A673 (cell line): Measurements from ENCODE around the gene SLX4IP. TPM values are rescaled to one million over a fixed set of nuclear protein-coding genes. Genes with fewer than 3 reads are reported as not detected.

Experiments used
- BruUV-seq: library from RNA; stranded (reverse); fragments of 400-500 nt; replicated peaks from 2 replicates; lab custom pipeline; 2021; lab: Mats Ljungman, UMichigan
- CTCF ChIA-PET: fragments of 300-600 bp; sonication (Branson Sonifier 250); formaldehyde crosslinking; loops from one replicate; lab custom pipeline; 2022; ENCODE audit warnings: antibody characterized with exemption; lab: Charles Lee
- POLR2A ChIA-PET: fragments of 300-600 bp; sonication (Branson Sonifier 250); formaldehyde crosslinking; loops from one replicate; lab custom pipeline; 2022; ENCODE audit warnings: antibody characterized with exemption; ENCODE audit not compliant: low non-redundant PET; lab: Charles Lee
- DNase-seq: peaks from one replicate; pipeline ENCODE4 v3.0.0-alpha.2; 2015; ENCODE audit warnings: low spot score
- H3K27ac ChIP-seq: fragments of 200-600 bp; sonication (generic); 2 replicates; pipeline ENCODE4 v1.5.1; 2016; ENCODE audit warnings: mixed run types, low read depth, mild to moderate bottlenecking, mixed read lengths, antibody characterized with exemption, low read length; ENCODE audit not compliant: poor library complexity, severe bottlenecking
- H3K27me3 ChIP-seq: fragments of 200-600 bp; sonication (generic); replicated peaks from 2 replicates; pipeline ENCODE4 v1.6.1; 2017; ENCODE audit warnings: mixed run types, low read depth, mild to moderate bottlenecking, mixed read lengths, antibody characterized with exemption, low read length; ENCODE audit not compliant: insufficient read depth, poor library complexity
- H3K36me3 ChIP-seq: fragments of 200-600 bp; sonication (generic); 2 replicates; pipeline ENCODE4 v1.6.1; 2016; ENCODE audit warnings: mixed run types, mild to moderate bottlenecking, mixed read lengths, antibody characterized with exemption, low read length; ENCODE audit not compliant: insufficient read depth, poor library complexity, severe bottlenecking
- H3K4me1 ChIP-seq: fragments of 200-600 bp; sonication (generic); 2 replicates; pipeline ENCODE4 v1.6.1; 2017; ENCODE audit warnings: mixed run types, mild to moderate bottlenecking, mixed read lengths, antibody characterized with exemption, low read length; ENCODE audit not compliant: insufficient read depth, poor library complexity, severe bottlenecking
- H3K4me3 ChIP-seq: fragments of 200-600 bp; sonication (generic); 2 replicates; pipeline ENCODE4 v1.5.1; 2016; ENCODE audit warnings: low read depth, mixed run types, mild to moderate bottlenecking, mixed read lengths, low read length; ENCODE audit not compliant: poor library complexity, severe bottlenecking
- H3K9me3 ChIP-seq: fragments of 200-600 bp; sonication (generic); 2 replicates; pipeline ENCODE4 v1.6.1; 2016; ENCODE audit warnings: mixed run types, low read depth, mild to moderate bottlenecking, mixed read lengths, antibody characterized with exemption, low read length; ENCODE audit not compliant: poor library complexity, severe bottlenecking
- EZH2 ChIP-seq: fragments of 200-600 bp; sonication (generic); IDR thresholded peaks from 2 replicates; pipeline ENCODE4 v1.6.1; 2017; ENCODE audit warnings: borderline replicate concordance, low read depth, mild to moderate bottlenecking, mixed read lengths, antibody characterized with exemption, low read length; ENCODE audit not compliant: poor library complexity, severe bottlenecking
- intact Hi-C: fragments of 100-400 bp; cut with micrococcal nuclease; formaldehyde crosslinking; loops from one replicate; pipeline ENCODE4 v1.10.0; 2022; ENCODE audit not compliant: unreplicated experiment
- total RNA-seq: library from RNA; stranded (reverse); gene quantifications from 2 replicates; pipeline ENCODE4 v1.2.3, GENCODE V29; 2021
- TF ChIP-seq, protein P1 (sequence below): fragments of 300-800, 200-600 bp; sonication (generic); conservative IDR thresholded peaks from 2 replicates; pipeline ENCODE4 v1.5.1; 2017; ENCODE audit warnings: low read depth, mild to moderate bottlenecking, antibody characterized with exemption, low read length, moderate library complexity, mixed read lengths

SLX4IP gene
- total RNA-seq, 1 experiment from 2014 or later, result 9.8 TPM

DNA sequence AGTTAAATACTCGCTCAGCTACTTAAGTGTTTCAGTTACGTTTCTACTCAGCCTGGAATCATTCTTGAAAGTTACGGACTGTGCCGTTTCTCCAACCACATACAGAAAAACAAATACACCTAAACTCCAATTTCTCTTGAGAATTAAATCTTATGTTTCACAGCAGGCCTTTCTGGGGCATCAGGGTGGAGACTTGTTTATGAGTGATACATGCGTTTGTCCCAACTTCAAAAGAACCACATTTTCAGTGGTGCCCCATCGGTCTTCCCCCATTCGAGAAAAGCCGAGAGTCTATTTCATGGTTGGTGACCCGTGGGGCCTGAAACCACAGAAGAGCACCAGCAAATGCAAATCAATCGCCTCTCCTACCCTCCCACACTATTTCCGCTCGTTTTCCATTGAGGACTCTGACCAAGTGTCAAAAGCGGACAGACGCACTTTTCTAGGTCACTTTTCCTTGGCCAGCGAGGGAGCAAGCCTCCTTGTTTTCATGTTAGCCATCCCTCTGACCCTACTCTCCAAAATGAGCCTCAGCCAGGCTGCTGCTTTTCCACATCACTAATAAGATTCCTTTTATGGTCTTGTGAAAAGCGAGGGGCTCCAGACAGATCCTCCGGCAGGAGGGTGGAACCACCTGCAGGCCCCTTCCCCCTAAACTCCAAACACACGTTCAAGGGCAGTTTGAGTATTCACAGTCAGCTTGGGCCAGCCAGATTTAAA lies 235.6 kb downstream of the SLX4IP start:
- CTCF ChIA-PET, result interaction anchor here (1.0 to 1.5 kb wide), 3 partner anchors 19 to 134 kb away, joined by 3 to 4 read pairs (median 4); no protein-coding TSS in a partner anchor

DNA sequence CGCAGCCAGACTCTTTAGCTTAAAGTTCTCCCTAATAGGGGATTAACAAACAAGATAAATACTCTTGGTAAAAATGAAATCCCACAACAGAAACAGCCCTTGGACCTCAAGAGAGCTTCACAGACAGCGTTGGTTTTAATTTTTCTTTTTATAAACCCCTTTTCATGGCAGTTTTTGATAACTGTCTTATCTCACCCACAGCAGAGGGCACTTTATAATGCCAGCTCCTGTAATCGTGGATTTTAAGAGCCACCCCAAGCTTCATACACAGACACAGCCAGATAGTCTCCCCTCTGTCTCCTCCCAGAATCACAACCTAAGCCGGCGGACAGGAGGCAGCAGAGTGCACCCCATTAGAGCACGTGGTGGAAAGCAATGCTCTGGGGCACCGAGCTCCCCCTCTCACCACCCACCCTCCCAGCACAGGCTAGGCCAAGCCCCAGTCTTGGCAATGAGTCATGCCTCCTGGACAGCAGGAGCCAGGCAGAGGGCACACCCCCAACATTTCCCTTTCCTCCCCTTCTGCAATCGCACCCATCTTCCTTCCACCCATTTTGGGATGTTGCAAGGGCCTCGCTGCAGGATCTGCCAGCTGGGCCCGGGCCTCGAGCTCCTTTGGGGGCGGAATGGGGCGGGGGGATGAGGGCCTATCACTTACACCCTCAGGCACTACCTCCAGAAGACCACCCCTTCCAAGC lies 236.3 kb downstream of the SLX4IP start:
- no peaks in the 10 kb centered on the region for H3K27me3 ChIP-seq
- intact Hi-C loops, result loop anchor here (2.0 to 5.0 kb wide), 9 partner anchors 117 to 871 kb away; no protein-coding TSS in a partner anchor
- peaks cover 7% of the 10 kb centered on the region for H3K36me3 ChIP-seq
- peak overlapping the region; percentile 75 for H3K27ac ChIP-seq
- ChIA-PET CTCF (interaction anchor here (0.6 to 1.5 kb wide), 7 partner anchors 20 to 704 kb away, joined by 3 to 11 read pairs (median 4); no protein-coding TSS in a partner anchor), POLR2A (interaction anchor here (0.6 kb wide), 1 partner anchor 12 kb away, joined by 5 read pairs; no protein-coding TSS in a partner anchor)
- H3K9me3 ChIP-seq, result no peaks in the 10 kb centered on the region
- H3K4me1 ChIP-seq, result peaks cover 61% of the 10 kb centered on the region
- peak overlapping the region; percentile 59 for H3K4me3 ChIP-seq
- no TSS peak for BruUV-seq
- peak; percentile 92 for DNase-seq
- no peak for TF ChIP-seq EZH2
- TF ChIP-seq, protein P1, sequence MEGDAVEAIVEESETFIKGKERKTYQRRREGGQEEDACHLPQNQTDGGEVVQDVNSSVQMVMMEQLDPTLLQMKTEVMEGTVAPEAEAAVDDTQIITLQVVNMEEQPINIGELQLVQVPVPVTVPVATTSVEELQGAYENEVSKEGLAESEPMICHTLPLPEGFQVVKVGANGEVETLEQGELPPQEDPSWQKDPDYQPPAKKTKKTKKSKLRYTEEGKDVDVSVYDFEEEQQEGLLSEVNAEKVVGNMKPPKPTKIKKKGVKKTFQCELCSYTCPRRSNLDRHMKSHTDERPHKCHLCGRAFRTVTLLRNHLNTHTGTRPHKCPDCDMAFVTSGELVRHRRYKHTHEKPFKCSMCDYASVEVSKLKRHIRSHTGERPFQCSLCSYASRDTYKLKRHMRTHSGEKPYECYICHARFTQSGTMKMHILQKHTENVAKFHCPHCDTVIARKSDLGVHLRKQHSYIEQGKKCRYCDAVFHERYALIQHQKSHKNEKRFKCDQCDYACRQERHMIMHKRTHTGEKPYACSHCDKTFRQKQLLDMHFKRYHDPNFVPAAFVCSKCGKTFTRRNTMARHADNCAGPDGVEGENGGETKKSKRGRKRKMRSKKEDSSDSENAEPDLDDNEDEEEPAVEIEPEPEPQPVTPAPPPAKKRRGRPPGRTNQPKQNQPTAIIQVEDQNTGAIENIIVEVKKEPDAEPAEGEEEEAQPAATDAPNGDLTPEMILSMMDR, result peak; percentile 63

More for the DNA sequence above, 235.6 kb downstream of the SLX4IP start:
- DNase-seq, result no peak
- Histone ChIP-seq H3K36me3 (peaks cover 7% of the 10 kb centered on the region), H3K4me3 (peak overlapping the region; percentile 59), H3K4me1 (peaks cover 68% of the 10 kb centered on the region), H3K27ac (peak overlapping the region; percentile 75), H3K9me3 (no peaks in the 10 kb centered on the region), H3K27me3 (no peaks in the 10 kb centered on the region)
- intact Hi-C loops, result loop anchor here (2.0 to 5.0 kb wide), 9 partner anchors 116 to 872 kb away; no protein-coding TSS in a partner anchor
- POLR2A ChIA-PET, result no interaction called here
- BruUV-seq, result TSS peak; percentile 24
- TF ChIP-seq, protein P1, result no peak
- TF ChIP-seq EZH2, result no peak

DNA sequence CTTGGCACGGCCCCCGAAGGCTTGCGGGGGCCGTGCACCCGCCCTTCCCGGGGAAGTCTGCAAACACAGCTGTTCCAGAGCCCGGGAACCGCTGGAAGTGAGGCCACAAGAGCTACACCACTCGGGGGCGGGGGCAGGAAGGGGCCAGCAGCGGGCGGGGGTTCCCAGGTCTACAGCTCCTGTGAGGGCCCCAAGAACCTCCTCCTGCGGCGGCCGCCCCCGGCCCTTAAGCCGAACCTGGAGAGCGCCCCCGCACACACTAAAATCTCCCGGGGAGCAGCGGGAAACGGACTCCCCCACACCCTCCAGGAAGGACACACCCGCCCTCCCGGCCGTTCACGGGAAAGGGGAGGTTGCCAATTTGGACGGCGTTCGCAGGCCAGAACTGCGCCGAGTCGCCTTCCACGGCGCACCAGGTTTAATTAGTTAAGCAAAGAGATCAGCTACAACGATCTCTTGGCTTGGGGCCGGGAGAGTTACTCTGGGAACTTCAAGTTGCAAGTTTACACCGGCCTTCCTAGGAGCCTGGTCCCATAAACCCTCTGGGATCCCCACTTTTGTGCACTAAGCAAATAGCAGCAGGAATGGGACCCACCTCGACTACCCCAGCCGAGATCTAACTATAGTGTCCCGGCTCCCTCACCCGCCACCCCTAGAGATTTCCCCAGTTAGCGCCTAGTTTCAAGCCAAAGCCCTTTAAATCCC lies 237.0 kb downstream of the SLX4IP start:
- ChIA-PET POLR2A (no interaction called here), CTCF (interaction anchor here (0.6 to 1.5 kb wide), 4 partner anchors 20 to 703 kb away, joined by 4 to 11 read pairs (median 4); no protein-coding TSS in a partner anchor)
- intact Hi-C loops, result loop anchor here (2.0 to 5.0 kb wide), 9 partner anchors 117 to 870 kb away; no protein-coding TSS in a partner anchor
- BruUV-seq, result no TSS peak
- no peaks in the 10 kb centered on the region for H3K27me3 ChIP-seq
- H3K4me1 ChIP-seq, result peaks cover 54% of the 10 kb centered on the region
- H3K27ac ChIP-seq, result peak overlapping the region; percentile 75
- no peaks in the 10 kb centered on the region for H3K9me3 ChIP-seq
- TF ChIP-seq, protein P1, result no peak
- no peak for TF ChIP-seq EZH2
- DNase-seq, result peak; percentile 71
- peaks cover 7% of the 10 kb centered on the region for H3K36me3 ChIP-seq
- H3K4me3 ChIP-seq, result peak overlapping the region; percentile 59
